Fibroblast of peridontal ligament (primary cell): Measurements from ENCODE around the gene MAD1L1.

Experiments
- DNase-seq: peaks from one replicate; pipeline ENCODE4 v3.0.0-alpha.2; 2010; ENCODE audit errors: extremely low read depth

MAD1L1 gene

DNA sequence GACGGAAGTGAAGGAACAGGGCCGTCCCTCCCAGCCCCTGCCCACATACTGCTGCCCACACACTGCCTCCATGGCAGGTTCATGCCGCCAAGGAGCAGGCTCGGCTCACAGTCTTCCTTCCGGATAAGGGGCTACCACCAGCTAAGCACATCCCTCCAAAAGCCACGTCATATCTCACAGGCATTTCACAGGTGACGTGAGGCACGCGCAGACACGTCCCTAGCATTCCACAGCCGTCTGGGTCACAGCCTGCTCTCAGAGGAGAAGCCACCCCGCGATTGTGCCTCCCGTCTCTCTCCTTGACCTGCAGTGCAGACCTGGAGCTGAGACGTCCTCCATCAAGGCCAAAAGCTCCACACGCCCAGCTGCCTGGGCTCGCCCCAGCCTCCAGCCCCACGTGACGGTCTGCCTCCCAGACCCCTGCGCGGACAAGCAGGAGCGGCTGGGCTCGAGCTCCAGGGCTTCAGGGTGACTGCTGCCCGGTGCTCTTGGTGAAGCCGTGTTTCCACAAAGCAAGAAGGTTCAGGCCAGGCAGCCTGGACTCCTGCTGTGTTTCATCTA, 114.0 kb downstream of the MAD1L1 start:
- DNase-seq: no peak

DNA sequence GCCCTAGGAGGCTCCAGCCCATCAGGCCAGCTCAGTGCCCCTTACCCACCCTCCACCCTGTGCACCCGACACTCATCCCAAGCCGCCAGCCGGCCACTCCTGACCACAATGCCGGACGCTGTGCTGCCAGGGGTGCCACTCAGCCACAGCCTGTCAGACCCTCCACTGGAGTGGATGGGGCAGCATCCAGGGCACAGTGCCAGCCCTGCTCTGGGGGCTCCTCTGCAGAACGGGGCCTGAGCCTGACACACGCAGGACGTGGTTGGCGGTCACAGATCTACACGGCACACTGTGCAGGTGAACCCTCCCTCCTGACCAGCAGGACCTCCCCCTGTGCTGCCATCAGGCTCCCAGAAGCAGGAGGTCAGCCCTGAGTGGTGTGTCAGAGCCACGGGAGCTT, 114.7 kb downstream of the MAD1L1 start:
- DNase-seq: no peak

- no peak for DNase-seq
Measured at GRCh38 chr7:2117646-2118045, 115.1 kb downstream of the MAD1L1 start.

DNA sequence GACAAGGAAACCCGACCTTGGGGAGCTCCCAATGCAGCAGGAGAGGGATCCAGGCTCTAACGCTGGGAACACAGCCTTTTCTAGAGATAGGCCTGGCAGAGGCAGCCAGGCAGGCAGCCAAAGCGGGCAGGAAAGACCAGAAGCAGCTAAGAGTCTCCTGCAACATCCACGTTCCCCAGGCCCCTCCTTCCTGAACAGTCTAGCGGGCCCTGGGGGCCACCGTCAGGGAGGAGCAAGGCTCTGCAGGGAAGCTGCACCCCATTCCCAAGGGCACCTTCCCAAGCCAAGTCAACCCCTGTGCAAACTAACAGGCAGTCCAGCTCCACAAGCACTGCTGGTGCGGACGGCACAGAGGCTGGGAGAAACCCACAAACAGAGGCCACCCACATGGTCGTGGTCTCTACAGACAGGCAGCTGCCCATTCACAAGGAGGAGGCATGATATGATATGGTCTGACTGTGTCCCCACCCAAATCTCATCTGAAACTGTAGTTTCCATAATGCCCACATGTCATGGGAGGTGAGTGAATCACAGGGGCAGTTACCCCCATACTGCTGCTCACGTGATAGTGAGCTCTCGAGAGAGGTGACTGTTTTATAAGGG, 115.7 kb downstream of the MAD1L1 start:
- DNase-seq: peak; percentile 42

DNA sequence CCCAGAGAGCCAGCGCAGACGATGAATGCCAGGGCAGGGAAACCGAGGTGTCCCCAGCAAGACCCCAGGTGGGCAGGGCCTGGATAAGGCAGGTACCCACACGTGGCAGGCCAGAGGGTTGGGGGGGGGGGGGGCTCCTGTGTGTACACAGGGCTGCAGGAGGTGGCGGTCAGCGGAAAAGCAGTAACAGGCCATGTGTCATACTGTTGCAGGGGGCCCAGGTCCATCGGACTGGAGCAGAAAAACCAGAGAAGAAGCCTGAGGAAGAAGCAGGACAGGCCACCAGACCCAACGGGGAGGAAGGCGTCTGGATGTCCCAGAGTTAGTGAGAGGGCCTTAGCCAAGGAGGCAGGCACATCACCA, 116.3 kb downstream of the MAD1L1 start:
- DNase-seq: no peak

DNA sequence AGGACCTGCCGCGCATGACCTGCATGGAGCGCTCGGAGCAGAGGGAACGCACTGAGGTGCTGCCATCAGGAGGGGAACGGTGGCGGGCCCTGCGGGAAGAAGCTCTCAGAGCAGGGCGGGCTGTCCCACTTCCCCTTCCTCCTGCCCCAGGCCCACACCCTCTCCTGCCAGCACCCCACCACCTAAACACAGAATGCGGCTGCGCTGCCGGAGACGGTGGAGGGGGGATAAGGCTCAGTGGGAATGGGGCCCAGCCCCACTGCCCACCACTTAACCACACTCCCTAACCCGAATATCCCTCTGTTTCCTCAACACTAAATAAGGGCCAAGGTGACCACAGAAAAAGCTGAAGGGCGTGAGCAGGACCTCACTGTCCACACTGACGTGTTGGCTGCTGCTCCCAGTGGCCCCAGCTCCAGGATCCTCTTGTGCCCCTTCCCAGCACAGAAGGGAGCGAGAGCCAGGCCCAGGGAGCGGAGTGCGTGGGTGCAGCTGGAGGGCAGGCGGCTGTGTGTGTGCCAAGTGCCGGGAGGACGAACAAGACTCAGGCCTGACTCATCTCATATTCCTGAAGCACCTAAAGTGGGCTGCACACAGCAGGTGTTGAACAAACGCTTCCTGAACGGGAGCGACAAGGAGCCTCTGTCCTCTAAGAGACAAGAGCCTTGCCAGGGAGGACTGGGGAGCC, 116.8 kb downstream of the MAD1L1 start:
- DNase-seq: no peak

GRCh38 chr7:2114926-2115759, 117.6 kb downstream of the MAD1L1 start:
- DNase-seq: no peak

DNA sequence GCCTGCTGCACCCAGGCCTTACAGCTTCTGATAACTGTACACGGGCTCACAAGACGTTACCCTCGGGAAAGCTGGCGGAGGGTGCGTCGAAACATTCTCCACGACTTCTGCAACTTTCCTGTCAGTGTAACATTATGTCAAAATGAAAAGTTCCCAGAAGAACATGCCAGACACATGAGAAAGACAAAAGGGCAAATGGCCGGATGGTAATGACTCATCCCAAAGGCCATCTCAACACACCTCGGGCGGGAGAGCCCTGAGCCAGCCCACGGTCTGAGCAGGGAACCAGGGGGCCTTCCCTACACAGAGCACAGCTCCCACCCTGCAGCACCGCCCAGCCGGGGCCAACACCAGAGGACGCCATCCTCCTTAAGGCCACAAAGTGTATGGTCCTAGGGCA, 118.7 kb downstream of the MAD1L1 start:
- DNase-seq: peak; percentile 33

DNA sequence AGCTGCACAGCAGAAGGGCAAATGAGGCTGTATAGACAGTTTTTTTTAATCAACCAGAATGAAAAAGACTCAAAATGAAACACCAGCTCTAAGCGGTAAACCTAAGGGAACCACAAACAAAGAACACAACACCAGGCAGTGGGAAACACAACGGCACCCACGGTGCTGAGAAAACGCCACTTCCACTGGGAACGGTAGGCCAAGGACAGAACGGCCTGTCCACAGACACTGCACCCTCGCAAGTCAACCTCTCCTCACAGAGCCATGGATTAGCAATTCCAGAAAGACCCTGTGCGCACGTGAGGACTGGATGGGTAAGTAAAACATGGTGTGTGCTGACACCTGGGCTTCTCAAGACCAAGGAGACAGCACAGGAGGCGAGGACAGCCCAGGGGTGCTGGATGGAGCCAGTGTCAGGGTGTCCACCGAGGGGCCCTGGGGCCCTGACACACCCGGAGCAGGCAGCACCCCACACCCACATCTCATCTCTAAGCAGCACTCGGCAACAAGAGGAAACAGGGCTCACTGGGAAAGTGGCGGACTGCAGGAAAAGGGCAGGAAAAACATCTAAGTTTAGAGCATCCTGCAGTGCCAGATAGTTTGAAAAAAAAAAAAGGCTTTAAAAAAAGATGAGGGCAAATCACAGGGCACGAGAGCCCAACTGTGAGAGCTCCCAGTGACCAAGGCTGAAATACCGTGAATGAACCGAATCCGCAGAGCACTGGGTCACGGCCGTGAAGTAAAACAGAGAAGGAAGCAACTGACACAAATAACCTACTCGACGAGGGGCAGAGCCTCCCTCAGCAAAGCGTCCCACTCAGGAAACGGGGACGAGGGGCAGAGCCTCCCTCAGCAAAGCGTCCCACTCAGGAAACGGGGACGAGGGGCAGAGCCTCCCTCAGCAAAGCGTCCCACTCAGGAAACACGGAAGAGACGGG, 120.2 kb downstream of the MAD1L1 start:
- DNase-seq: no peak

GRCh38 chr7:2111568-2111967, 121.2 kb downstream of the MAD1L1 start:
- DNase-seq: no peak

DNA sequence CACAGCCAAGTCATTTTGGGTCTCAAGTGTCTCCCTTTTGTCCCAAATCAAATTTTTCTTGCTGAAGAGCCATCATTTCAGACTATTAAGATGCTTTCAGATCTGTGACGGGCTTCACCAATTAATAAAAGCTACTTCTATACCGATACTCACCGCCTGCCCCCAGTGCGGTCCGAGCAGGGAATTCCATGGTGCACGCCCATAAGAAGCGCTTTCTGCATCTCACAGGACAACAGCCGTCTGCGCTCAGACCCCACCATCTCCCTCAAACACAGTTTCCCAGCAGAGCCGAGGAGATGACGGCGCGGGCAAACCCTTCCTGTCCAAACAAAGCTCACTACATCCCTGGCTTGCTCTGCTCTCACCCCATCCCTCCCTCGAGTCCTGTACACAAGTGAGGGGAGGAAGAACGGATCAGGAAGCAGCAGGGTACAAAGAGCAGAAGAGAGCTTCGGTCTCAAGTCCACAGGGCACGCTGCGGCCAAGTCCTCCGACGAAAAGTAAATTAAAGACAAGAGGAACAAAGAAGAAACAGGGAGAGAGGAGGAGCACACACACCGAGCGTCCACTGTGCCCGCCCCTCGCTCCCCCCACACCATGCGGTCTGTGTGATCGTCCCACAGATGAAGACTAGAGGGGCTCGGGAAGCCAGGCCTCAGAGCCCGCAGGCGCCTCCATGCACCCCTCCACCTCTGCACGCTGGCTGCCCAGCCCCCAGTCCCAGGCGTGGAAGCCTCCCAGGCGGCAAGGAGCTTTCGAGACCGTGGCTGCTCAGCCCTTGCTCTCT, 121.9 kb downstream of the MAD1L1 start:
- DNase-seq: peak; percentile 24

GRCh38 chr7:2109936-2110609, 122.7 kb downstream of the MAD1L1 start:
- DNase-seq: peak; percentile 88

- no peak for DNase-seq
Measured at GRCh38 chr7:2109251-2109872, 123.4 kb downstream of the MAD1L1 start.

- DNase-seq: no peak
Measured at GRCh38 chr7:2108501-2109250, 124.1 kb downstream of the MAD1L1 start.

DNA sequence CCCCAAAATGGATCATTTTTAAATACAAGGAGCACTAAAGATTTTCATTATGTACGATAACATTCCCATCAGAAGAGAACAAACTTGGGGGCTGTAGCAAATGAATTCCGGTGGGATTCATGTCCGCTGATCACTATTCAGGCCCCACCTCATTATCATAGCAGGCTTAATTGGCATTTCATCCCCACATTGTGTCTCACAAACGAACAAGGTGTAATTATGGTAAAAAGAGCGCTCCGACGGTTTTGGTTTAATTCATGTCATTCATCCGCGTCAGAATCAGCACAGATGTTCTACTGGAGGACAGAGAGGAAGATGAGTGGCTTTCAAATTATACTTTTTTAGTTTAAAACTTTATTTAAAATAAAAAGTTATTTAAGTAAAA, 124.7 kb downstream of the MAD1L1 start:
- DNase-seq: no peak

DNA sequence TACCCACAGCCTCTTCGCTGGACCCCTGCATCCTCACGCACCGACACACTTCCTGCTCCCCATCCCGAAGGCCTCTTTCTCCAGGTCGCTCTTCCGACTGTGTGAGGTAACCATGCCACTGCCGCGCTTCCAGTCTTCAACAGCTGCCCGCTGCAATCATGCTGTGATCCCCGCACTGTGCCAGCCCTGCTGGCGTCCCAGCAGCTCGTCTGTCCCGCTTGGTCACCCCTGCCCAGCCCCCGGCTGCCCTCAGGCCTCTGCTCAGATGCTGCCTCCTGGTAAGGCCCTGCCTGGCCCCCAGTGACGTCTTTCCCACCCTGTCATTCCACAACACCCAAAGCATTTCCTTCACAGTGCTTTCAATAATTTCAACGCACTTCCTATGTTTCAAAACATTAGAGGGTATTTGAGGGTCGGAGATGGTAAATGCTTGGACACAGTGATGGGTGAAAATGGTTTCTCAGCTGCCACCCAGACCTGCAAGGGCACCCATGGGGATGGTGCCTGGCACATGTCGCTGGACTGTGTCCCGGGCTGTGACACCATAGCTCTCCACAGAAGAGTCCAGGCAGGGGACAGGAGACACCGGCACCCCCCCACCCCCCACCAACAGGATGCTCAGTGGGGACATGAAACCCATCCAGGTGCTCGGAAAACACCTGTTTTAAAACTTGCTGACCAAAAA, 125.2 kb downstream of the MAD1L1 start:
- DNase-seq: no peak

GRCh38 chr7:2106924-2107323, 125.8 kb downstream of the MAD1L1 start:
- no peak for DNase-seq

- DNase-seq: no peak
Measured at GRCh38 chr7:2106440-2106839, 126.3 kb downstream of the MAD1L1 start.
